ENCODE data around the gene MYO1C. TPM values are rescaled to one million over a fixed set of nuclear protein-coding genes. Genes with fewer than 3 reads are reported as not detected.

MYO1C gene
- total RNA-seq, 1 donor from 2014 or later = 64.4 TPM

DNA sequence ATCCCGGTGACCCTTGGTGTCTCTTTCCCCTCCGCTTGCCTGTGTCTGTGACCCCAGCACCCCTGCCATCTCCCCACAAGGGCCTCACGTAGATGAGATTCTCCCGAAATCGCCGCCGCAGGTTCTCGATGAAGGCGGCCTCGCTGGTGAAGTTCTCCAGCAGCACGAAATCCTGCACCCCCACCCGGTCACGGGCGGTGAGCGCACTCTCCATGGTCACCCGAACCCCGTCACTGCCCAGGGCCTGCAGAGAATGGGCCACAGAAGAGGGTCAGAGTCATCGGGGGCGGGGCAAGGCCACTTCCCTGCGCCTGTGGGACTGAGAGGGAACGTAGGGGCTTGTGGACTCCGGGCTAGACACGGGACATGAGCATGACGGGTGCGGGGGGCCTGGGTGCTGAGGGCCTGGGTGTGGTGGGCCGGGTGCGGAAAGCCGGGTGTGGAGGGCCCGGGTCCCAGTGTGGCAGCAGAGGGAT lies 8.4 kb downstream of the MYO1C start:
- no peaks in the 10 kb centered on the region for H3K9me3 Mint-ChIP-seq (ENCODE audit: low read depth)
- TF ChIP-seq, protein P1, sequence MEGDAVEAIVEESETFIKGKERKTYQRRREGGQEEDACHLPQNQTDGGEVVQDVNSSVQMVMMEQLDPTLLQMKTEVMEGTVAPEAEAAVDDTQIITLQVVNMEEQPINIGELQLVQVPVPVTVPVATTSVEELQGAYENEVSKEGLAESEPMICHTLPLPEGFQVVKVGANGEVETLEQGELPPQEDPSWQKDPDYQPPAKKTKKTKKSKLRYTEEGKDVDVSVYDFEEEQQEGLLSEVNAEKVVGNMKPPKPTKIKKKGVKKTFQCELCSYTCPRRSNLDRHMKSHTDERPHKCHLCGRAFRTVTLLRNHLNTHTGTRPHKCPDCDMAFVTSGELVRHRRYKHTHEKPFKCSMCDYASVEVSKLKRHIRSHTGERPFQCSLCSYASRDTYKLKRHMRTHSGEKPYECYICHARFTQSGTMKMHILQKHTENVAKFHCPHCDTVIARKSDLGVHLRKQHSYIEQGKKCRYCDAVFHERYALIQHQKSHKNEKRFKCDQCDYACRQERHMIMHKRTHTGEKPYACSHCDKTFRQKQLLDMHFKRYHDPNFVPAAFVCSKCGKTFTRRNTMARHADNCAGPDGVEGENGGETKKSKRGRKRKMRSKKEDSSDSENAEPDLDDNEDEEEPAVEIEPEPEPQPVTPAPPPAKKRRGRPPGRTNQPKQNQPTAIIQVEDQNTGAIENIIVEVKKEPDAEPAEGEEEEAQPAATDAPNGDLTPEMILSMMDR (IDR thresholded peaks at IDR 0.05; ENCODE audit: unreplicated experiment) = no peak
- H3K27me3 Mint-ChIP-seq = peaks cover 3% of the 10 kb centered on the region
- peaks cover 12% of the 10 kb centered on the region for H3K4me1 Mint-ChIP-seq (ENCODE audit: low read depth)
- peaks cover 9% of the 10 kb centered on the region for H3K36me3 Mint-ChIP-seq (ENCODE audit: insufficient read depth)
- H3K4me3 Mint-ChIP-seq (ENCODE audit: low read depth) = no peak overlapping the region
- no peak for DNase-seq (ENCODE audit: low spot score, unreplicated experiment)
- H3K27ac Mint-ChIP-seq = peak overlapping the region; percentile 86

DNA sequence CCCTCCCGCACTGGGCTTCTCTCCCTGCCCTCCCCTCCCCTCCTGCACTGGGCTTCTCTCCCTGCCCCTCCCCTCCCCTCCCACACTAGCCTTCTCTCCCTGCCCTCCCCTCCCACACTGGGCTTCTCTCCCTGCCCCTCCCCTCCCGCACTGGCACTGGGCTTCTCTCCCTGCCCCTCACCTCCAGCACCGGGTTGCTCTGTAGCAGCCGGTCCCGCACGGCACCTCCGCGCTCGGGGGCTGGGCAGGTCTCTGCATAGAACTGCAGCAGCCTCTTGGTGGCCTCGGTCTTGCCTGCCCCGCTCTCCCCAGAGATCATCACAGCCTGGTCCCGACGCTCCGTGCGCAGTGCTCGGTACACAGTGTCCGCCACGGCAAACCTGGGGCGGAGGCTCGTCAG lies 9.8 kb downstream of the MYO1C start:
- Mint-ChIP-seq H3K27ac (no peak overlapping the region), H3K4me3 (ENCODE audit: low read depth) (no peak overlapping the region), H3K36me3 (ENCODE audit: insufficient read depth) (peaks cover 11% of the 10 kb centered on the region), H3K9me3 (ENCODE audit: low read depth) (no peaks in the 10 kb centered on the region), H3K4me1 (ENCODE audit: low read depth) (peaks cover 10% of the 10 kb centered on the region), H3K27me3 (peaks cover 3% of the 10 kb centered on the region)
- DNase-seq (ENCODE audit: low spot score, unreplicated experiment) = no peak
- TF ChIP-seq, protein P1 (IDR thresholded peaks at IDR 0.05; ENCODE audit: unreplicated experiment) = no peak

DNA sequence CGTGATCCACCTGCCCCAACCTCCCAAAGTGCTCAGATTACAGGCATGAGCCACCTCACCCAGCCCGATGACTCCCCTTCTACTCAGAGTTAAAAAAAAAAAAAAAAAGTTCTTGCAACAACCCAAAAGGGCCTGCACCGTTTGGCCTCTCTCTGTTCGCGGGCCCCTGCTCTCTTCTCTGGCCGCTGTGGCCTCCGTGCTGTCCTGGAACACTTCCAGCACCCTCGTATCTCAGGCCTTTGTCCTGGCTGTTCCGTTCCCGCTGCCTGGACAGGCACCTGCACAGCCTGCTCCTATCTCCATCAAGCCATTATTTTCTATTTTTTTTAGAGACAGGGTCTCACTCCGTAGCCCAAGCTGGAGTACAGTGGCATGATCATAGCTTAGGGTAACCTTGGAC lies 10.8 kb downstream of the MYO1C start:
- TF ChIP-seq, protein P1 (IDR thresholded peaks at IDR 0.05; ENCODE audit: unreplicated experiment) = no peak
- Mint-ChIP-seq H3K4me3 (ENCODE audit: low read depth) (no peak overlapping the region), H3K36me3 (ENCODE audit: insufficient read depth) (peaks cover 11% of the 10 kb centered on the region), H3K27me3 (no peaks in the 10 kb centered on the region), H3K9me3 (ENCODE audit: low read depth) (no peaks in the 10 kb centered on the region), H3K4me1 (ENCODE audit: low read depth) (peaks cover 8% of the 10 kb centered on the region), H3K27ac (no peak overlapping the region)
- DNase-seq (ENCODE audit: low spot score, unreplicated experiment) = no peak

DNA sequence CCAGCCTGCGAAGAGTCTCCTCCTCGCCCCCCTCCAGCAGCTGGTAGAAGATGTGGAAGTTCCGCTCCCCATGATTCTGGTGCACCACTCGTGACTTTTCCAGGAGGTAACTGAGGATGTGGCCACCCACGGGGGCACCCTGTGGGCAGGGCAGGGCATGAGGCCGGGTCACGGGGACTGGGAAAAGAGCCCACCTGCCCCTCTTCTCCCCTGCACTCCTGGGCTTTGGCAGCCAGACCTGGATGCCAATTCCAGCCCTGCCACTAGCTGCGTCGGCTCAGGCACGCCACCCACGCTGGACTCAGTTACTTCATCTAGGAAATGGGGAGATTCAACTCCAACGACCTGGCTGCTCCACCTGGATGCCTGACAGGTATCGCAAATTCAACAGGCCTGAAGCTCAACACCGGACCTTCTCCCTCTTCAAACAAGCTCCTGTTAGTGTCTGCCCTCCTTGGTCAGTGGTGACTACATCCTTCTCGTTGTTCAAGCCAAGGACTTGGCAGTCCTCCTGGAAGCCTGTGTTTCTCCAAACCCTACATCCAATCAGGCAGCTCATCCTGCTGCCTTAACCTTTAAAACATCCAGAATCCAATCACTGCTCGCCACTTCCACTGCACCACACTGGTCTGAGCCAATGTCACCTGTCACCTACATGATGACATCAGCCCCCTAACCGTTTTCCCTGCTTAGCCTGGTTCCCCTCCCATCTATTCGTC lies 11.6 kb downstream of the MYO1C start:
- H3K36me3 Mint-ChIP-seq (ENCODE audit: insufficient read depth) = peaks cover 13% of the 10 kb centered on the region
- peaks cover 8% of the 10 kb centered on the region for H3K4me1 Mint-ChIP-seq (ENCODE audit: low read depth)
- no peaks in the 10 kb centered on the region for H3K9me3 Mint-ChIP-seq (ENCODE audit: low read depth)
- DNase-seq (ENCODE audit: low spot score, unreplicated experiment) = no peak
- TF ChIP-seq, protein P1 (IDR thresholded peaks at IDR 0.05; ENCODE audit: unreplicated experiment) = no peak
- no peak overlapping the region for H3K27ac Mint-ChIP-seq
- no peak overlapping the region for H3K4me3 Mint-ChIP-seq (ENCODE audit: low read depth)
- no peaks in the 10 kb centered on the region for H3K27me3 Mint-ChIP-seq

DNA sequence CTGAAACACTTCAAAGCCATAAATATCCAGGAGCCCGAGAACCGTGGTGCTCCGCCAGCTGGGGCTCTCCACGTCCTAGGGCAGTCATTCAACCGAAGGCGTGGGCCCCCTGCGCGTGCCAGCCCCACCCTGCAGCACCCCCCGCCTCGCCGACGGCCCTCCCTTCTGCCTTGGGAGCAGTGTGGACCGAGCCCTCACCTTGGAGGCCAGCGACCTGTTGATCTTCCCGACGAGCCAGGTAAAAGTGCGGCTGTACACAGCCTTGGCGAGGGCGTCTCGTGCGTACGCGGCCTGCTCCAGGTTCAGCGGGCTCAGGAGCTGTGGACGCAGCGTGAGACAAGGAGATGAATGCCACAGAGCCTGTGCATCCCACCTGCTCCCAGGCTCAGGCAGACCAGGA lies 14.1 kb downstream of the MYO1C start:
- Mint-ChIP-seq H3K27ac (no peak overlapping the region), H3K36me3 (ENCODE audit: insufficient read depth) (peaks cover 15% of the 10 kb centered on the region), H3K4me1 (ENCODE audit: low read depth) (peaks cover 1% of the 10 kb centered on the region), H3K4me3 (ENCODE audit: low read depth) (no peak overlapping the region), H3K9me3 (ENCODE audit: low read depth) (no peaks in the 10 kb centered on the region), H3K27me3 (no peaks in the 10 kb centered on the region)
- DNase-seq (ENCODE audit: low spot score, unreplicated experiment) = no peak
- TF ChIP-seq, protein P1 (IDR thresholded peaks at IDR 0.05; ENCODE audit: unreplicated experiment) = no peak
